GM19240 (cell line): ENCODE results near the gene SLC31A2.
"Not testable (repeated sequence)": the region's sequence is repeated elsewhere in the genome, so short reads cannot be mapped to it uniquely, and the experiment has no call there.

ENCODE experiments used
- DNase-seq: peaks from one replicate; pipeline ENCODE4 v3.0.0; 2011; ENCODE audit warnings: low spot score; ENCODE audit not compliant: insufficient read length

Gene SLC31A2

GRCh38 chr9:113149561-113149960 lies 1.2 kb upstream of the SLC31A2 start:
- DNase-seq, result not testable (repeated sequence)

DNA sequence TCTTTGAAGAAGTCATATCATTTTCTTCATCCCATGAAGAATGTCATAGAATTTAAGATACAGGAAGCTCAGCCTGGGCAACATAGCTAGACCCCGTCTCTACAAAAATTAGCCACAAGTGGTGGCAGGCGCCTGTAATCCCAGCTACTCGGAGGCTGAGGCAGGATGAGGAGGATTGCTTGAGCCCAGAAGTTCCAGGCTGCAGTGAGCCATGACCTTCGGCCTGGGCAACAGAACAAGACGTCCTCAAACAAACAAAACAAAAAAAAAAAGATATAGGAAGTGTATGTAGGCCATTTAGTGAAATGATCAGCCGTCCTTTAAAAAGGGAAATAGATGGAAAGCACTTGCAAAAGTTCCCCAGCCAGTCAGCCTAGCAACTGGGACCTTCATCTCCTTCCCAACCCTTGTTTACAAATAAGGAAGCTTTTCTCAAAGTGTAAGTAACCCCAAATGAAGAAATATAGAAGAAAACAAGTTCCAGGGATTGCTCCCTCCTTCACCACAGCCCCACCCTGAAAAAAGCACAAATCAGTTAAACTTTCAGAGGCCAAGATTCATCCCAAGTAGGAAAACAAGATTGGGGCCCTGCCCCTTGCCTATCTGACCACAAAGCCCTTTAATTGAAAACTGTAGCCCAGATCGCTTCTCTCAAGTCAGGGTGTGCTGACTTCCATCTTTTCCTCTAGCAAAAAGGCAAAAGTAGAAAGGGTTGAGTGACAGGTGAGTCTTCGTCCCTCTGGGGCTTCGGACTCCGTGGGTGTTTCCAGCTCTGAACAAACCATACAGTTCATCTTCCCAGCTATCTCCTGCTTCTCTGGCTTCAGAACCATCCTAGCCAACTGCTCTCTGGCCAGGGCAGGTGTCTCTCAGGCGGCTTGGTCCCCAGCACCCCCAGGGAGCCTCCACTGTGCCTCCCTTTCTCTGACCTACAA lies 1.2 kb downstream of the SLC31A2 start:
- DNase-seq, result no peak

DNA sequence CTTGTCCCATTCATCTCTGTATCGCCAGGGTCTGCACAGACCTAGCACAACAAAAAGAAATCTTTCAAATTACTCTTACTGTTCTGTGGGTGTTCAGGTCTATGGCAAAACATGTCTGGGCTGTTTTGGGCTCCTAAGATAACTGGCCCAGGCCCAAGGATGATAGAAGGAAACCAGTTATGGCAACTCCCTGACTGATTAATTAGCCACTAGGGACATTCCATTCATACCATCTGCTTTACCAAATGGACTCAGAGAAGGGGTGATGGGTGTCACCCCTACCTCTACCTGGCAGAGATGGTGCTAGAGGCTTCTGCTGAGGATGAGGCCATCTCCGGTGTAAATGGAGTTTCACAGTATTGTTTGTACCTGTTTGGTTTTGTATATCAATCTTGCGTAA lies 1.9 kb downstream of the SLC31A2 start:
- DNase-seq, result no peak

DNA sequence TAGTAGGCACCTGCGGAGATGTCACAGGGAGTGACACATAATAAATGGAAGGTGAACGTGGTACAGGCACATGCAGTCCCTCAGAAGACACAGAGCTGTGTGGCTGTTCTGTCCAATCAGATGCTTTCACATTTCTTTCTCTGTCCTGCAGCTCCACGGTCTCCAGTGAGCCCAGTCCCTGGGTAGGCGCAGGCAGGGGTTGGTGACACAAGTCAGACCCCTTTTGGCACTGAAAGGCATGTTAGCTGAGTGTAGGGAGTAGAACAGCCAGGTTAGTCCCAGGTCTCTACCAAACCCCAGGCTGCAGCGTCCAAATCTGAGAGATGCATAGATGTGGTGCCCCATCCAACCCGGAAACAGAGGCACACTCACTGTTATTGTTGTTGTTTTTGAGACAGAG lies 2.8 kb downstream of the SLC31A2 start:
- DNase-seq, result no peak

- DNase-seq, result no peak
These were observed 3.7 kb downstream of the SLC31A2 start for GRCh38 chr9:113154471-113154870.

DNA sequence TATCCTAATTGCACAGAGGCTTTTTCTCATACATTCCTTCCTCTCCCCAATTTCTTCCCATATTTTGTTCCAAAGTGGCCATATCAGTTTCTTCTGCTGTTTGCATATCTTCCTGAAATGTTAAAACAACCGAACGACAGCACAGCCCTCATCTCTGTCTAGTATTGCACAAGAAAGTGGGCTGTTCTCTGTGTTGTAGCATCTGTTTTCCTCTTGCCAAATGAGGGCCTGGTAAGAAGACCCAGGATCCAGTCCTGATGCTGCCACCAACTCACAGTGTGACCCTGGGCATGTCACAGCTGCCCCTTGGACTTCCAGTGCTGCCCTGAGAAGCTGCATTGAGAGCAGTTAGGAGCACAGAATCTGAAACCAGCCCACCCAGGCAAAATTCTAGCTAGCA lies 4.1 kb downstream of the SLC31A2 start:
- no peak for DNase-seq

DNA sequence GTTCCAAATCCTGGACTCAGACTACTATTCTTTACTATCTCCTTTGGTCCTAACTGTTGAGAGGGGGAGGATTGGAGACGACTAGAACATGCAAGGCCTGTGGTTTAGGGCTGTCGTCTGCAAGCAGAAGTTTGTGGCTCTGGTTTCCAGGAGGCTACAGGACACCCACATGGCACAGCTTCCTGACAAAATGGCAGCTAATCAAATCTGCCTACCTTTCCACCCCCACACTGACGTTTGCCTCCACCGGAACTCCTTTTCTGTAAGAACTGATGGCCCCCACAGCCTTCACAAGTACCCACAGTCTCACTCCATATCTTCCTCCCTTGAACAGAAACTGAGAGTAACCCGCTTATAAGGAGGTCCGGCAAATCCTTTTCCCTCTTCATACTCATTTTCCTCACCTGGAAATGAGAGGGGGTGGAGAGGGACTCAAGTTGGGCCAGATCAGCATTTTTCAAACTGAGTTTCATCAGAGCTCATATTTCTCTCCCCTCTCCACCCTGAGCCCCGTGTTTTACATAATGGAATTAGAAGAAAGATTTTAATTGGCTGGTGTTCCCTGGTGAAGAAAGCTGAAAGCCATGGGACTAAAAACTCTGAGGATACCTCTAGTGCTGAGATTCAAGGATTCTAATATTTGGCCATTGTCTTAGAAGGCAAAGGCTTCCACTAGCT lies 5.2 kb downstream of the SLC31A2 start:
- DNase-seq, result no peak

DNA sequence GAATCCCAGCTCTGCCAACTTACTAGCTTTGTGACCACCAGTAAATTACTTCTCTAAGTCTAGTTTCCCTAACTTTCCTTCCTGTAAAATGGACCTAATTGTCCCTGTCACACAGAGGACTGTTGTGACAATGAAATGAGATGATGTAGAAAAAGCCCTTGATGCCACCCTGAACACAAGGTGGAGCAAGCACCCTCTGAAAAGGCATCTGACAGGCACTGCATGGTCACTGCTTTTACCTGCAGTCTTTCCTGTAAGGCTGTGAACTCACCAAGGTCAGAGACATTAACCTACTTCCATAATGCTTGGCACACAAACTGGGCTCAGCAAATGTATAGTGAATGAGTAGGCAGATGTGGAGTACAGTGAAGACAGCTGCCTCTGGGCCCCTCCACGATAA lies 6.1 kb downstream of the SLC31A2 start:
- no peak for DNase-seq

GRCh38 chr9:113158446-113158845 lies 7.6 kb downstream of the SLC31A2 start:
- DNase-seq, result no peak

- DNase-seq, result no peak
These were observed 9.8 kb downstream of the SLC31A2 start for GRCh38 chr9:113160571-113160970.

GRCh38 chr9:113163001-113163400 lies 12.2 kb downstream of the SLC31A2 start:
- no peak for DNase-seq

GRCh38 chr9:113164536-113165300 lies 13.9 kb downstream of the SLC31A2 start:
- no peak for DNase-seq

GRCh38 chr9:113166039-113166438 lies 15.2 kb downstream of the SLC31A2 start:
- no peak for DNase-seq

DNA sequence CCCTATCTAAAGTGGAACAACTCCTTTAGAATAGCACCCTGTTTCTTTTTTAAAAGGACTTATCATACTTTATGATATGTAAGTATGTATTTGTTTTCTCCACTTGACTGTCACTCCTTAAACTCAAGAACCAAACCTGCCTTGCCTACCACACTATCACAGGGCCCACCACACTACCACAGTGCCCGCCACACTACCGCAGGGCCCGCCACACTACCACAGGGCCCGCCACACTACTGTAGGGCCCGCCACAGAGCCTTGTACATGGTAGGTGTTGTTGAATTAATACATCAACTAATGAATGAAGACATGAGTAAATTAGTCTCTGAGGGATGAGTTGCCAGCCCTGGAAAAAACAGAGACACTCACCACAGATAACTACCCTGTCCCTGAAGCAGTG lies 18.0 kb downstream of the SLC31A2 start:
- no peak for DNase-seq

- DNase-seq, result no peak
These were observed 22.5 kb downstream of the SLC31A2 start for GRCh38 chr9:113173341-113173740.

DNA sequence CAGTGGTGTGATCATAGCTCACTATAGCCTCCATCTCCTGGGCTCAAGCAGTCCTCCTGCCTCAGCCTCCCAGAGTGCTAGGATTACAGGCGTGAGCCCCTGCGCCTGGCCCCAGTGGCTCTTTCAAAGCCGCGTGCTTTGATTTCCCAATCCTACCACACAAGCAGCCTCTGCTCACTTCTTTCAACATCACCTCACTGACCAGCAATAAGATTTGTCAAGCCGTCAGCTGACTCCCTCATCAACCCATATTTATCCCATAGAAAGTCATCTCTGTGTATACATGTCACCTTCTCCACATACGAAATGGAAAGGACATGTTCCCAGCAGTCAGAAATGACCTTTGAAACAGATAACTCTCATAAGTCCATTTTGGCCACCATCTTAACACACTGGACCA lies 26.0 kb downstream of the SLC31A2 start:
- DNase-seq, result no peak

- DNase-seq, result no peak
These were observed 26.4 kb downstream of the SLC31A2 start for GRCh38 chr9:113177251-113177650.

GRCh38 chr9:113178087-113178486 lies 27.3 kb downstream of the SLC31A2 start:
- DNase-seq, result no peak

DNA sequence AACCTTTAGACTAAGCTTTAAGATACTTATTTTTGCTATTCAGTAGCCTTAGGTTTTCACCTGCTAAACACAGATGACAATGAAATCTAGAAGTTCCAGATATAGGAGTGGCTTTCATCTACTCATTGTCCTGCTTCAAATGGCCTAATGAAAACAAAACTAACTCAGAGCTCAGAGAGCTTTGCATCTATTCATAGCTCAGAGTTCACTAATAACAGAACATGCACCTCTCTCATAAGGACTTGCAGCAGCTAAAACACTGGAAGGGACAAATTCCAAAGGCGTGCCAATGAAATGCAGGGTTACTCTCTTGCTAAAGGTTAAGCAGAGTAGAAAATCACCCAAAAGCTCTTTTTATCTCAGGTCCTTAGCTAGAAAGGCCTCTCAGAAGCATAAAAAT lies 29.0 kb downstream of the SLC31A2 start:
- no peak for DNase-seq

GRCh38 chr9:113181165-113181564 lies 30.4 kb downstream of the SLC31A2 start:
- no peak for DNase-seq

- DNase-seq, result no peak
These were observed 33.2 kb downstream of the SLC31A2 start for GRCh38 chr9:113183956-113184488.

DNA sequence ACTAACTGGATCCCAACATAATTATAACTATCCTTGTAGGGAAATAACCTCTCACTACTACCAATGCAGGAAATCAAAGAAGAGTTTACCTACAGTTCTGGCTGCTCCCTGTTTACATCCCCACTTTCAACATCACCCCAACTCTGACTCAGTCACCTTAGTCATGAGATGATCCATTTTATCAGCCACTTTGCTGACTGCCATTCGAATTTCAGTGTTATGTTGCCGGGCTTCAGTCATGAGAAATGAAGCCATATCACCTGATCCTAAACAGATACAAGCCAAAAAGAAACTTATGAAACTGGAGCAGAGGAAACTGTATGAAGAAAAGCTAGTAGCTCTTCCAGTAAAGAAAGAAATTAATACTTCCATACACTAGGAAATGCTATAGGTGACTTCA lies 33.7 kb downstream of the SLC31A2 start:
- DNase-seq, result no peak
